OCI-LY1 (cell line): ENCODE data around the gene FZD1.

Experiments
- H2AFZ ChIP-seq: fragments of 200-600 bp; sonication (generic), shearing (Covaris generic); 2 replicates; pipeline ENCODE4 v1.6.0; 2014; ENCODE audit warnings: antibody characterized with exemption, mild to moderate bottlenecking, low read length
- H3F3A ChIP-seq: fragments of 200-600 bp; sonication (generic), shearing (Covaris generic); 2 replicates; pipeline ENCODE4 v1.6.0; 2014; ENCODE audit warnings: mild to moderate bottlenecking, antibody characterized with exemption, low read length, moderate library complexity; ENCODE audit not compliant: insufficient read depth
- H3K27ac ChIP-seq: fragments of 200-600 bp; sonication (generic); 2 replicates; pipeline ENCODE4 v1.5.1; 2014; ENCODE audit warnings: low read length, mixed run types, mild to moderate bottlenecking, low read depth; ENCODE audit not compliant: poor library complexity, severe bottlenecking
- H3K27me3 ChIP-seq: fragments of 200-600 bp; sonication (generic); 2 replicates; pipeline ENCODE4 v1.6.0; 2014; ENCODE audit warnings: antibody characterized with exemption, mild to moderate bottlenecking, low read length, moderate library complexity; ENCODE audit not compliant: insufficient read depth
- H3K36me3 ChIP-seq: fragments of 200-600 bp; sonication (generic); 2 replicates; pipeline ENCODE4 v1.6.1; 2014; ENCODE audit warnings: mild to moderate bottlenecking, antibody characterized with exemption, low read length, moderate library complexity, mixed read lengths; ENCODE audit not compliant: insufficient read depth
- H3K4me1 ChIP-seq: fragments of 200-600 bp; sonication (generic); 2 replicates; pipeline ENCODE4 v1.5.1; 2014; ENCODE audit warnings: mild to moderate bottlenecking, low read length, moderate library complexity; ENCODE audit not compliant: insufficient read depth, severe bottlenecking
- H3K4me2 ChIP-seq: fragments of 200-600 bp; sonication (generic), shearing (Covaris generic); 2 replicates; pipeline ENCODE4 v1.6.1; 2014; ENCODE audit warnings: low read length
- H3K4me3 ChIP-seq: fragments of 200-600 bp; sonication (generic); 2 replicates; pipeline ENCODE4 v1.5.1; 2014; ENCODE audit warnings: low read length, low read depth, mild to moderate bottlenecking, mixed read lengths; ENCODE audit not compliant: poor library complexity, severe bottlenecking
- H3K79me2 ChIP-seq: fragments of 200-600 bp; shearing (Covaris generic); 2 replicates; pipeline ENCODE4 v1.6.1; 2016; ENCODE audit warnings: mixed run types, low read length, mixed read lengths; ENCODE audit not compliant: insufficient read depth
- H3K9ac ChIP-seq: fragments of 200-600 bp; sonication (generic), shearing (Covaris generic); 2 replicates; pipeline ENCODE4 v1.6.1; 2014; ENCODE audit warnings: mild to moderate bottlenecking, low read length, mixed read lengths
- H3K9me2 ChIP-seq: fragments of 200-600 bp; sonication (generic), shearing (Covaris generic); 2 replicates; pipeline ENCODE4 v1.6.1; 2014; ENCODE audit warnings: low read depth, mild to moderate bottlenecking, low read length, mixed read lengths
- H3K9me3 ChIP-seq: fragments of 200-600 bp; shearing (Covaris generic); 2 replicates; pipeline ENCODE4 v1.6.1; 2014; ENCODE audit warnings: low read length, mixed read lengths
- H4K20me1 ChIP-seq: fragments of 200-600 bp; sonication (generic), shearing (Covaris generic); 2 replicates; pipeline ENCODE4 v1.6.0; 2016; ENCODE audit warnings: mild to moderate bottlenecking, low read length; ENCODE audit not compliant: insufficient read depth
- CTCF ChIP-seq: fragments of 200-600 bp; sonication (generic), shearing (Covaris generic); IDR thresholded peaks from 2 replicates; pipeline ENCODE4 v1.5.1; 2017; ENCODE audit warnings: mild to moderate bottlenecking, antibody characterized with exemption, low read length, moderate library complexity, mixed read lengths
- EZH2 ChIP-seq: fragments of 200-600 bp; sonication (generic), shearing (Covaris generic); IDR thresholded peaks from 2 replicates; pipeline ENCODE4 v1.8.0; 2017; ENCODE audit warnings: borderline replicate concordance, mixed run types, mild to moderate bottlenecking, antibody characterized with exemption, low read length, moderate library complexity, mixed read lengths

FZD1 gene

GRCh38 chr7:91293136-91293535 is 28.9 kb downstream of the FZD1 start:
- Histone ChIP-seq H3F3A (no peaks in the 10 kb centered on the region), H3K27me3 (no peaks in the 10 kb centered on the region), H3K27ac (no peak overlapping the region), H3K79me2 (no peaks in the 10 kb centered on the region), H3K9me2 (no peaks in the 10 kb centered on the region), H3K4me2 (no peak overlapping the region), H4K20me1 (no peaks in the 10 kb centered on the region), H2AFZ (no peak overlapping the region), H3K9me3 (no peaks in the 10 kb centered on the region), H3K36me3 (no peaks in the 10 kb centered on the region), H3K4me1 (peaks cover 30% of the 10 kb centered on the region), H3K4me3 (no peak overlapping the region), H3K9ac (no peak overlapping the region)
- TF ChIP-seq CTCF: no peak
- TF ChIP-seq EZH2: no peak

DNA sequence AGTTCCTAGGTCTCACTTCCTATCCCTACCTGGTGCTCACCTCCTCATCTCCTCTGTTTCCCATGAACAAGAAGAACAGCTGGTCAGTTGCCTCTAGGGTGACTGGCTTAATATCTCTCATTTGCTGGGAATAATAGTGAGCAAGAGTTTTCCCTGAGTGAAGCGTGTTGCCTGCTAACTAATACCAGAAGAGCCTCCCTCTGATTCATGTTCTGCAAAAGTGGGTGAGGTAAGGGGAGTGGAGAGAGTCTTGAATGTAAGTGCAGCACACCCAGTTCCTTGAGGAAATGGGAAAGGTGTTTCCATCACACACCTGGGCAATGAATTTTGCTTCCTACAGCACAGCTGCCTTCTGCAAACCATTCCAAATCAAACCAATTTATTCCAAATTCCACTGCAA is 29.6 kb downstream of the FZD1 start:
- no peak overlapping the region for H3K4me3 ChIP-seq
- no peaks in the 10 kb centered on the region for H4K20me1 ChIP-seq
- no peak overlapping the region for H3K9ac ChIP-seq
- no peaks in the 10 kb centered on the region for H3K27me3 ChIP-seq
- no peaks in the 10 kb centered on the region for H3K9me2 ChIP-seq
- H3K4me2 ChIP-seq: no peak overlapping the region
- H3K9me3 ChIP-seq: no peaks in the 10 kb centered on the region
- H3K36me3 ChIP-seq: no peaks in the 10 kb centered on the region
- no peak overlapping the region for H2AFZ ChIP-seq
- no peaks in the 10 kb centered on the region for H3F3A ChIP-seq
- peaks cover 26% of the 10 kb centered on the region for H3K4me1 ChIP-seq
- TF ChIP-seq CTCF: no peak
- no peak for TF ChIP-seq EZH2
- H3K27ac ChIP-seq: no peak overlapping the region
- H3K79me2 ChIP-seq: no peaks in the 10 kb centered on the region

- TF ChIP-seq CTCF (no peak), EZH2 (no peak)
- Histone ChIP-seq H4K20me1 (no peaks in the 10 kb centered on the region), H2AFZ (no peak overlapping the region), H3K9me3 (no peaks in the 10 kb centered on the region), H3F3A (no peaks in the 10 kb centered on the region), H3K27ac (no peak overlapping the region), H3K4me3 (no peak overlapping the region), H3K9ac (no peak overlapping the region), H3K36me3 (no peaks in the 10 kb centered on the region), H3K4me1 (peaks cover 19% of the 10 kb centered on the region), H3K27me3 (no peaks in the 10 kb centered on the region), H3K79me2 (no peaks in the 10 kb centered on the region), H3K4me2 (no peak overlapping the region), H3K9me2 (no peaks in the 10 kb centered on the region)
Observed at GRCh38 chr7:91294639-91295220, 30.5 kb downstream of the FZD1 start.
